DMS53 treated with DMSO at 0.1 percent for 48 hours (cell line): ENCODE results near the gene SERGEF.

Experiments used
- DNase-seq: peaks from one replicate; lab custom pipeline; 2025; ENCODE audit not compliant: unreplicated experiment; lab: John Stamatoyannopoulos, UW

Gene SERGEF

GRCh38 chr11:17792161-17792560 is 220.7 kb downstream of the SERGEF start:
- DNase-seq, result no peak

- DNase-seq, result no peak
These were observed 221.7 kb downstream of the SERGEF start for GRCh38 chr11:17791144-17791543.

GRCh38 chr11:17790453-17790852 is 222.4 kb downstream of the SERGEF start:
- DNase-seq, result peak; percentile 64

- DNase-seq, result no peak
These were observed 224.8 kb downstream of the SERGEF start for GRCh38 chr11:17788084-17788483.

- DNase-seq, result no peak
These were observed 225.9 kb downstream of the SERGEF start for GRCh38 chr11:17786824-17787525.

- DNase-seq, result no peak
These were observed 229.0 kb downstream of the SERGEF start for GRCh38 chr11:17783878-17784277.

GRCh38 chr11:17782603-17783337 is 230.1 kb downstream of the SERGEF start:
- no peak for DNase-seq

GRCh38 chr11:17782145-17782544 is 230.7 kb downstream of the SERGEF start:
- no peak for DNase-seq

- no peak for DNase-seq
These were observed 231.2 kb downstream of the SERGEF start for GRCh38 chr11:17781626-17782025.

GRCh38 chr11:17781221-17781620 is 231.6 kb downstream of the SERGEF start:
- no peak for DNase-seq

- DNase-seq, result no peak
These were observed 232.2 kb downstream of the SERGEF start for GRCh38 chr11:17780668-17781067.

GRCh38 chr11:17779861-17780594 is 232.8 kb downstream of the SERGEF start:
- DNase-seq, result no peak

GRCh38 chr11:17778956-17779860 is 233.6 kb downstream of the SERGEF start:
- DNase-seq, result no peak

- DNase-seq, result no peak
These were observed 234.5 kb downstream of the SERGEF start for GRCh38 chr11:17778352-17778751.

- DNase-seq, result no peak
These were observed 235.1 kb downstream of the SERGEF start for GRCh38 chr11:17777738-17778091.

- DNase-seq, result no peak
These were observed 235.6 kb downstream of the SERGEF start for GRCh38 chr11:17777086-17777737.

GRCh38 chr11:17776212-17776875 is 236.5 kb downstream of the SERGEF start:
- DNase-seq, result no peak

GRCh38 chr11:17775507-17776211 is 237.2 kb downstream of the SERGEF start:
- DNase-seq, result no peak

GRCh38 chr11:17775035-17775348 is 237.9 kb downstream of the SERGEF start:
- DNase-seq, result no peak
